HepG2 (cell line): ENCODE results near the gene DAPP1. TPM values are rescaled to one million over a fixed set of nuclear protein-coding genes. Genes with fewer than 3 reads are reported as not detected.

Experiments
- ATAC-seq: fragments of 200-7000 bp; cut with Tn5 transposase; 3 replicates; pipeline ENCODE4 v1.9.1; 2020; ENCODE audit warnings: mild to moderate bottlenecking, moderate library complexity
- BruUV-seq: library from RNA; stranded (reverse); fragments of 400-500 nt; replicated peaks from 2 replicates; lab custom pipeline; 2021; lab: Mats Ljungman, UMichigan
- CTCF ChIA-PET: fragments of 300-600 bp; formaldehyde crosslinking; extraction: SDS; loops from one replicate; lab custom pipeline; 2021; ENCODE audit warnings: low total read pairs, inconsistent platforms, low intra/inter-chr PET ratio; lab: Yijun Ruan, JAX
- POLR2A ChIA-PET: fragments of 350-600 bp; sonication (Branson Sonifier 250); formaldehyde crosslinking; loops from one replicate; lab custom pipeline; 2020; ENCODE audit warnings: antibody characterized with exemption, inconsistent platforms; lab: Yijun Ruan, JAX
- DNase-seq: peaks from one replicate; pipeline ENCODE4 v3.0.0-alpha.2; 2015; ENCODE audit warnings: low spot score
- FAIRE-seq: peaks from 3 replicates; lab custom pipeline; 2011; peaks lifted over from hg19 to GRCh38; lab: Jason Lieb, UNC
- H2AFZ ChIP-seq: one replicate; pipeline ENCODE4 v1.6.1; 2011; ENCODE audit warnings: low read length, inconsistent platforms
- H3K27ac ChIP-seq: fragments of 300-600 bp; 3 replicates; pipeline ENCODE4 v1.8.0; 2011; ENCODE audit warnings: mixed run types, mild to moderate bottlenecking, mixed read lengths, low read length, inconsistent platforms; ENCODE audit not compliant: insufficient read depth; ENCODE audit errors: extremely low read length
- H3K27me3 ChIP-seq, 2 experiments: fragments of 200-600 bp in 1 of 2; 2 replicates in 1 of 2; 3 replicates in 1 of 2; pipeline versions ENCODE4 v1.6.0 to v1.8.0; 2011; ENCODE audit warnings: low read length in 2 of 2, mild to moderate bottlenecking in 2 of 2, moderate library complexity in 2 of 2, inconsistent platforms in 1 of 2; ENCODE audit not compliant: insufficient read depth in 2 of 2, control insufficient read depth in 1 of 2
- H3K36me3 ChIP-seq, 2 experiments: fragments of 200-600 bp in 1 of 2; replicated peaks in 1 of 2; 2 replicates in 1 of 2; 3 replicates in 1 of 2; pipeline versions ENCODE4 v1.5.1 to v1.8.0; 2011; ENCODE audit warnings: low read length in 2 of 2, inconsistent platforms in 1 of 2; ENCODE audit not compliant: insufficient read depth in 2 of 2, control insufficient read depth in 1 of 2
- H3K4me1 ChIP-seq: 2 replicates; pipeline ENCODE4 v1.5.1; 2012; ENCODE audit warnings: low read length, inconsistent platforms; ENCODE audit not compliant: insufficient read depth
- H3K4me2 ChIP-seq: 2 replicates; pipeline ENCODE4 v1.6.0; 2011; ENCODE audit warnings: low read depth, low read length, inconsistent platforms
- H3K4me3 ChIP-seq, 3 experiments: fragments of 200-600 bp in 1 of 3; sonication (generic), shearing (Covaris generic) in 1 of 3; replicated peaks in 1 of 3; 2 replicates each; pipeline ENCODE4 v1.5.1; 2011 to 2016; ENCODE audit warnings: low read length in 3 of 3, inconsistent platforms in 2 of 3, low read depth in 2 of 3, mild to moderate bottlenecking in 2 of 3, control low read depth in 1 of 3, mixed read lengths in 1 of 3; ENCODE audit not compliant: insufficient read depth in 1 of 3
- H3K79me2 ChIP-seq: one replicate; pipeline ENCODE4 v1.6.1; 2011; ENCODE audit warnings: low read length, inconsistent platforms; ENCODE audit not compliant: insufficient read depth
- H3K9ac ChIP-seq: 2 replicates; pipeline ENCODE4 v1.6.0; 2011; ENCODE audit warnings: mild to moderate bottlenecking, low read depth, low read length, inconsistent platforms; ENCODE audit not compliant: insufficient read depth
- H3K9me3 ChIP-seq: 2 replicates; pipeline ENCODE4 v1.5.1; 2012; ENCODE audit warnings: mild to moderate bottlenecking, low read length
- H4K20me1 ChIP-seq: 2 replicates; pipeline ENCODE4 v1.6.0; 2011; ENCODE audit warnings: inconsistent platforms, mild to moderate bottlenecking, low read length, moderate library complexity; ENCODE audit not compliant: insufficient read depth
- ZNF121 ChIP-seq: sonication (generic); formaldehyde crosslinking; IDR thresholded peaks from 2 replicates; pipeline ENCODE4 v1.5.0; 2020; ENCODE audit warnings: mild to moderate bottlenecking, missing genetic modification reagents
- WGBS: methylation state at CpG from one replicate; pipeline ENCODE4 v1.1.6; 2017; ENCODE audit warnings: low lambda C conversion rate; 5-methylcytosine and 5-hydroxymethylcytosine counted together
- in situ Hi-C: cut with HindIII; loops from 2 replicates; pipeline ENCODE4 v1.10.0; 2017; ENCODE audit warnings: low pct_unique_long_range_greater_than_20kb; ENCODE audit not compliant: extremely low pct_ligation_motif_present
- intact Hi-C: fragments of 100-400 bp; cut with micrococcal nuclease; formaldehyde crosslinking; loops from one replicate; pipeline ENCODE4 v1.10.0; 2022; ENCODE audit not compliant: unreplicated experiment
- polyA plus RNA-seq, 8 experiments: library from polyadenylated mRNA; depleted of rRNA in 3 of 8; stranded (reverse) in 7 of 8; unstranded in 1 of 8; fragments of >200 nt; fragmentation: Illumina TruSeq in 4 of 8; extraction: Trizol in 4 of 8; gene quantifications; 2 replicates each; pipeline versions ENCODE4 v1.2.1 to v1.2.3, GENCODE V29; 2011 to 2016; ENCODE audit warnings: low read depth in 4 of 8, missing spikeins in 1 of 8, mixed read lengths in 1 of 8; ENCODE audit not compliant: insufficient read depth in 1 of 8
- total RNA-seq, 5 experiments: library from RNA; depleted of rRNA; stranded (reverse); fragments of >200 nt; fragmentation: Illumina TruSeq; extraction: Trizol; gene quantifications; 2 replicates each; pipeline ENCODE4 v1.2.3, GENCODE V29; 2016; ENCODE audit warnings: low read depth in 1 of 5
- TF ChIP-seq, protein P1 (sequence below): sonication (generic); formaldehyde crosslinking; IDR thresholded peaks from 2 replicates; pipeline ENCODE4 v1.5.0; 2020; ENCODE audit warnings: mild to moderate bottlenecking, missing genetic modification reagents
- TF ChIP-seq, protein P2 (sequence below): sonication (generic); formaldehyde crosslinking; IDR thresholded peaks from 2 replicates; pipeline ENCODE4 v1.4.0; 2020; ENCODE audit warnings: missing genetic modification reagents

DAPP1 gene
- total and polyA plus RNA-seq, 2 of the 13 experiments (the other 11 are each of a cell fraction or from before 2014, with no cell fraction given) = not detected

DNA sequence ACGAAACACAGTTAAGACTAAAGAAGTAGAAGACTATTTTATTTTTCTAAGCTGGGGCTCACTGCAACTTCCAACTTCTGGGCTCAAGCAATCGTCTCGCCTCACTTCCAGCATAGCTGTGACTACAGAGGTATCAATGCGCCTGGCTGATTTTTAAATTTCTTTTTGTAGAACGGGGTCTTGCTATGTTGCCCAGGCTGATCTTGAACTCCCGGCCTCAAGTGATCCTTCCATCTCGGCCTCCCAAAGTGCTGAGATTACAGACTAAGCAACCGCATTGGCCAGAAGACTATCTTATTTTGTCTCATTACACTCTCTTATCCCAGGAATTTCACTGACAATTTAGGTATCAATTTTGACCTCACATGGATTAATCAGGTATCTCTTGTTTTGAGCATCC lies 76.4 kb downstream of the DAPP1 start:
- BruUV-seq = no TSS peak
- no peak for ATAC-seq
- peak overlapping the region; percentile 93; the same call in 1 of the 2 replicates for H3K9ac ChIP-seq
- TF ChIP-seq ZNF121 = peak; percentile 62; the same call in 1 of the 2 replicates
- TF ChIP-seq, protein P1, sequence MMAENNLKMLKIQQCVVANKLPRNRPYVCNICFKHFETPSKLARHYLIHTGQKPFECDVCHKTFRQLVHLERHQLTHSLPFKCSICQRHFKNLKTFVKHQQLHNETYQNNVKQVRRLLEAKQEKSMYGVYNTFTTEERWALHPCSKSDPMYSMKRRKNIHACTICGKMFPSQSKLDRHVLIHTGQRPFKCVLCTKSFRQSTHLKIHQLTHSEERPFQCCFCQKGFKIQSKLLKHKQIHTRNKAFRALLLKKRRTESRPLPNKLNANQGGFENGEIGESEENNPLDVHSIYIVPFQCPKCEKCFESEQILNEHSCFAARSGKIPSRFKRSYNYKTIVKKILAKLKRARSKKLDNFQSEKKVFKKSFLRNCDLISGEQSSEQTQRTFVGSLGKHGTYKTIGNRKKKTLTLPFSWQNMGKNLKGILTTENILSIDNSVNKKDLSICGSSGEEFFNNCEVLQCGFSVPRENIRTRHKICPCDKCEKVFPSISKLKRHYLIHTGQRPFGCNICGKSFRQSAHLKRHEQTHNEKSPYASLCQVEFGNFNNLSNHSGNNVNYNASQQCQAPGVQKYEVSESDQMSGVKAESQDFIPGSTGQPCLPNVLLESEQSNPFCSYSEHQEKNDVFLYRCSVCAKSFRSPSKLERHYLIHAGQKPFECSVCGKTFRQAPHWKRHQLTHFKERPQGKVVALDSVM = peak; percentile 35; the same call in 1 of the 2 replicates
- TF ChIP-seq, protein P2, sequence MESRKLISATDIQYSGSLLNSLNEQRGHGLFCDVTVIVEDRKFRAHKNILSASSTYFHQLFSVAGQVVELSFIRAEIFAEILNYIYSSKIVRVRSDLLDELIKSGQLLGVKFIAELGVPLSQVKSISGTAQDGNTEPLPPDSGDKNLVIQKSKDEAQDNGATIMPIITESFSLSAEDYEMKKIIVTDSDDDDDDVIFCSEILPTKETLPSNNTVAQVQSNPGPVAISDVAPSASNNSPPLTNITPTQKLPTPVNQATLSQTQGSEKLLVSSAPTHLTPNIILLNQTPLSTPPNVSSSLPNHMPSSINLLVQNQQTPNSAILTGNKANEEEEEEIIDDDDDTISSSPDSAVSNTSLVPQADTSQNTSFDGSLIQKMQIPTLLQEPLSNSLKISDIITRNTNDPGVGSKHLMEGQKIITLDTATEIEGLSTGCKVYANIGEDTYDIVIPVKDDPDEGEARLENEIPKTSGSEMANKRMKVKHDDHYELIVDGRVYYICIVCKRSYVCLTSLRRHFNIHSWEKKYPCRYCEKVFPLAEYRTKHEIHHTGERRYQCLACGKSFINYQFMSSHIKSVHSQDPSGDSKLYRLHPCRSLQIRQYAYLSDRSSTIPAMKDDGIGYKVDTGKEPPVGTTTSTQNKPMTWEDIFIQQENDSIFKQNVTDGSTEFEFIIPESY (CRISPR knock-in tag) = no peak
- TF ChIP-seq, all 625 proteins: peak for 2
- Histone ChIP-seq H3K27ac (no peak overlapping the region), H3K79me2 (peaks cover 35% of the 10 kb centered on the region), H3K4me1 (peaks cover 23% of the 10 kb centered on the region), H3K36me3 (peaks cover 0 to 4% of the 10 kb centered on the region in 2 experiments; a peak in 1 of 5 replicates), H4K20me1 (no peaks in the 10 kb centered on the region), H2AFZ (no peak overlapping the region), H3K4me2 (peak overlapping the region; percentile 68), H3K27me3 (no peaks in the 10 kb centered on the region; a peak in 1 of 5 replicates), H3K9me3 (no peaks in the 10 kb centered on the region), H3K4me3 (peak overlapping the region; percentile 87 to 98 (median 94))
- intact Hi-C loops (no loop called here), in situ Hi-C loops (loop anchor here (5.0 kb wide), 1 partner anchor 54 kb away; the partner anchor contains the start of gene DNAJB14)
- DNase-seq (no peak), FAIRE-seq (no peak)
- 87% methylated on average over 8 of the region's 8 CpGs for WGBS
- ChIA-PET POLR2A (no interaction called here), CTCF (no interaction called here)
